ENCODE results near the gene PACS2.

PACS2 gene

GRCh38 chr14:105446971-105447370, 132.4 kb downstream of the PACS2 start:
- H2BK5ac ChIP-seq (ENCODE audit: low read depth, low read length, poor library complexity, severe bottlenecking): no peak overlapping the region
- H2BK12ac ChIP-seq (ENCODE audit: low read length in 2 of 2): no peak overlapping the region
- no peak overlapping the region for H3K14ac ChIP-seq (ENCODE audit: low read length in 2 of 2)
- H2AFZ ChIP-seq (ENCODE audit: low read depth, low read length): no peak overlapping the region
- no peak overlapping the region for H3K4me3 ChIP-seq (ENCODE audit: insufficient read depth in 1 of 2, low read depth in 1 of 2, low read length in 2 of 2)
- H4K8ac ChIP-seq (ENCODE audit: low read length): no peak overlapping the region
- no peak overlapping the region for H3K23ac ChIP-seq (ENCODE audit: low read length in 2 of 2)
- H3K36me3 ChIP-seq (ENCODE audit: control insufficient read depth in 1 of 2, insufficient read depth in 2 of 2, low read depth in 1 of 2, low read length in 2 of 2): peaks cover 30 to 81% of the 10 kb centered on the region in 2 experiments
- no peak overlapping the region for H3K27ac ChIP-seq (ENCODE audit: low read length, poor library complexity, severe bottlenecking)
- H3K79me1 ChIP-seq (replicated peaks; ENCODE audit: low read length, poor library complexity, severe bottlenecking): peaks cover 60% of the 10 kb centered on the region
- H3K4me2 ChIP-seq (ENCODE audit: low read length, poor library complexity, severe bottlenecking): no peak overlapping the region
- H3K4ac ChIP-seq (ENCODE audit: low read depth in 1 of 2, low read length in 2 of 2): no peak overlapping the region
- no peak overlapping the region for H3K18ac ChIP-seq (ENCODE audit: low read depth in 1 of 2, low read length in 2 of 2)
- H3K9ac ChIP-seq (ENCODE audit: low read length): no peak overlapping the region
- no peak overlapping the region for H4K91ac ChIP-seq (ENCODE audit: low read length)
- H3K4me1 ChIP-seq (ENCODE audit: control insufficient read depth, insufficient read depth, low read depth, low read length): peaks cover 18% of the 10 kb centered on the region
- 87% methylated on average over 14 of the region's 14 CpGs for WGBS
- no peak overlapping the region for H2AK5ac ChIP-seq (ENCODE audit: low read length, severe bottlenecking)
- no peak for DNase-seq
- no peak overlapping the region for H2BK120ac ChIP-seq (ENCODE audit: low read depth, low read length)
- no peaks in the 10 kb centered on the region for H3K9me3 ChIP-seq (ENCODE audit: control insufficient read depth, low read length)
- H3K27me3 ChIP-seq (ENCODE audit: control insufficient read depth in 1 of 2, insufficient read depth in 1 of 2, low read length in 2 of 2): no peaks in the 10 kb centered on the region
- no peak overlapping the region for H2BK15ac ChIP-seq (ENCODE audit: low read depth, poor library complexity, severe bottlenecking)

All from mesenchymal stem cell (in vitro differentiated cells and primary cell).